ENCODE data around the gene PLCL1.

PLCL1 gene

DNA sequence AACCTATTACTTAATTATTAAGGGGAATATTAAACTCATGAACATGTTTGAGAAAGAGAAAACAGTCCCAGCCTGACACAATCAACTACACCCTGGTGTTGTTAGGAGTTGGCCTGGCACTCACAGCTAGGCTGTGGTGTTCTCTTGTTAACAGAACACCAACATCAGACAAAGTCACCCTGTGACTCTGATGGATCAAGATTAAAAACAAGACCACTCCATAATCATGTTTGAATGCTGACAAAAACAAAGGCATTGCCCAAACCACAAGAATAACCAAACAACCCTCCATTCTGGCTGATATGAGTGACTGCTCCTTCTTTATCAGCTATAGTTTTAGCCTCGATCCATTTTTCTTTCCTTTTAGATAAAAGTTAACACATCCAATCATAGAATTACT is 22.3 kb upstream of the PLCL1 start:
- no peak for DNase-seq (ENCODE audit: low read depth)
- TF ChIP-seq, protein P1, sequence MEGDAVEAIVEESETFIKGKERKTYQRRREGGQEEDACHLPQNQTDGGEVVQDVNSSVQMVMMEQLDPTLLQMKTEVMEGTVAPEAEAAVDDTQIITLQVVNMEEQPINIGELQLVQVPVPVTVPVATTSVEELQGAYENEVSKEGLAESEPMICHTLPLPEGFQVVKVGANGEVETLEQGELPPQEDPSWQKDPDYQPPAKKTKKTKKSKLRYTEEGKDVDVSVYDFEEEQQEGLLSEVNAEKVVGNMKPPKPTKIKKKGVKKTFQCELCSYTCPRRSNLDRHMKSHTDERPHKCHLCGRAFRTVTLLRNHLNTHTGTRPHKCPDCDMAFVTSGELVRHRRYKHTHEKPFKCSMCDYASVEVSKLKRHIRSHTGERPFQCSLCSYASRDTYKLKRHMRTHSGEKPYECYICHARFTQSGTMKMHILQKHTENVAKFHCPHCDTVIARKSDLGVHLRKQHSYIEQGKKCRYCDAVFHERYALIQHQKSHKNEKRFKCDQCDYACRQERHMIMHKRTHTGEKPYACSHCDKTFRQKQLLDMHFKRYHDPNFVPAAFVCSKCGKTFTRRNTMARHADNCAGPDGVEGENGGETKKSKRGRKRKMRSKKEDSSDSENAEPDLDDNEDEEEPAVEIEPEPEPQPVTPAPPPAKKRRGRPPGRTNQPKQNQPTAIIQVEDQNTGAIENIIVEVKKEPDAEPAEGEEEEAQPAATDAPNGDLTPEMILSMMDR (IDR thresholded peaks at IDR 0.05; ENCODE audit: control insufficient read depth, insufficient read depth, low read depth, low read length, missing control alignments) = no peak

DNA sequence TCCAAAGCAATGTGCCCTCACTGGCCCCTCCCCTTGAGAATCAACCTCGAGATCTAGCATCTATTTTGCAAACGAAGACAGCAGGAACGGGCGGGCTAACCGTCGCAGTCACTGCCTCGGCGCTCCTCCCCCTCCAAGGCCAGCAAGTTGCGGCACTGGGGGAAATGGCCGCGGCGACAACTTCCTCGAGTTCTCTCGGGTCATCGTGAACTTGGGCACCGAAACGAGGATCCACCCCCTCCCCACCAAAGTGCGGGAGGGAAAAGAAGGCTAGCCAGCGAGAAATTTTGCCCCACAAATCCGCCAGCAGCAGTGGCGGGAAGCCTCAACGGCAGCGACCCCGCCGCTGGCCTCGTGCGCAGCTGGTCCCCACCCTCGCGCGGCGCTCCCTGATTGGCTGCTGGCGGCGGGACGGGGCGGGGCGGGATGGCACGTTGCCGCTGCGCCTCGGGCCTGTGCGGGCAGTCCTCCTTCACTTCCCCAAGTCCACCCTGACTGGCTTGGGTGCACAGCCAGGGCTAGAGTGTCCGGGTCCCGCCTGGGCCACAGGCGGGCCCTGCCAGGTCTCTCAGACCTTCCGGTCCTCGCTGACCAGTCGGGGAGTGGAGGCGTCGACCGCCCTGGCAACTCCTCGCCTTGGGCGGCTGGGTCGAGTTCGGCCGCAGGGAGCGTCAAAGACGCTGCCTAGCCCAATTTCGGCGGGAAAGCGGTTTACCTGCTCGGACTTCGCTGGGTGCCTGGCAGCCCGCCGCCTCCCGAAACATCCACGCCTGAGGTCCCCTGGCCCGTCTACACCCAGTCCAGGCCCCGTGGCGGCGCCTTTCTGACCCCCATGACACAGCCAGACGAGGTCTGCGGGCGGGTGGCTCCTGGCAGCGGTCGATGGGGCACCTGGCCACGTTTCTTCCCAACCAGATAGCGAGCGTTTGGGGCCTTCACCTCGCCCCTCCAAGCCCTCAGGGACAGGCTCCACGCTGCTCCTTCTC is 19.1 kb upstream of the PLCL1 start, which contains the start of gene BOLL:
Gene BOLL (minus strand): TSS at position 364 of the 986 bp plus-strand sequence. CDS start 3,469 bp downstream, outside the sequence.
- no peak within 1 kb of the TSS for H3K4me3 ChIP-seq (ENCODE audit: control insufficient read depth, low read depth, low read length)

More for the DNA sequence above, 22.3 kb upstream of the PLCL1 start:
- H3K4me3 ChIP-seq (ENCODE audit: control insufficient read depth, low read depth, low read length) = no peak overlapping the region

DNA sequence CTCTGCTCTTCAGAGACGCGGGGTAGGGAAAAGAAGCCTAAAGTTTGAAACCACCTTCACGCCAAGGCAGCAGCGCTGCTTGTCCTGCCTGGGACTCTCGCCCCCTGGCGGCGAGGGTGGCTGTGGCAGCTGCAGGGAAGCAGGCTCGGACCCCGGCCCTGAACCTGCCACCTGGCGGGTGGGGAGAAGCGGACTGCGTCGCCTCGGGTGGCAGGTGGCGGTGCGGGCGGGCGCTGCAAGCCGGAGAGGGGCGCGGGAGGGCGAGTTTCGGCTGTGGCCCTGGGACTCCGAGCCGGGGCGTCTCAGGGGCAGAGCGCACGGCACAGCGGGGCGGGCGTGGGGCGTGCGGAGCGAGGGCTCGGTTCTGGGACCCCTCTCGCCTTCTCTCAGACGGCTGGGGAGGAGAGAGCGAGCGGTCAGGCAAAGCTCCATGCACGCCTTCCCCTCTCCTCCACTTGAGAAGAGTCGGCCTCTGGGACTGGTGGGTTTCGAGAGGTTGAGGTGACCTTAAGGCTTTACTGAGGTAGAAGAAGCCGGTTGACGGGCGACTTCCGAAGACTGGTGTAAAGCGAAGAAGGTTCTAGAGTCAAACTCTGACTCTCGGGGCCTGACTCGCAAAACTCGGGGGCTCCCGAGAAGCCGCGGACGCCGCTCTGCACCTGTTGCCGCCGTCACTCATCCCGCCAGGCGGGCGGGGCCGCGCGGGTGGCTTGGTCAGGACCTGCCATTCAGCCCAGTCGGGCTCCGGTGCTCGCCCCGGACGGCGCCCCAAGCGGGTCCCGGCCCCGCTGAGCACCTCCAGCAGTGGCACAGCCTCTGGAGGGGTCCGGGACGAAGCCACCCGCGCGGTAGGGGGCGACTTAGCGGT is 18.1 kb upstream of the PLCL1 start:
- DNase-seq (ENCODE audit: low read depth) = no peak
- H3K4me3 ChIP-seq (ENCODE audit: control insufficient read depth, low read depth, low read length) = no peak overlapping the region
- TF ChIP-seq, protein P1 (IDR thresholded peaks at IDR 0.05; ENCODE audit: control insufficient read depth, insufficient read depth, low read depth, low read length, missing control alignments) = peak; percentile 24

More for the DNA sequence above, 19.1 kb upstream of the PLCL1 start, which contains the start of gene BOLL:
- TF ChIP-seq, protein P1 (IDR thresholded peaks at IDR 0.05; ENCODE audit: control insufficient read depth, insufficient read depth, low read depth, low read length, missing control alignments) = no peak
- DNase-seq (ENCODE audit: low read depth) = no peak

DNA sequence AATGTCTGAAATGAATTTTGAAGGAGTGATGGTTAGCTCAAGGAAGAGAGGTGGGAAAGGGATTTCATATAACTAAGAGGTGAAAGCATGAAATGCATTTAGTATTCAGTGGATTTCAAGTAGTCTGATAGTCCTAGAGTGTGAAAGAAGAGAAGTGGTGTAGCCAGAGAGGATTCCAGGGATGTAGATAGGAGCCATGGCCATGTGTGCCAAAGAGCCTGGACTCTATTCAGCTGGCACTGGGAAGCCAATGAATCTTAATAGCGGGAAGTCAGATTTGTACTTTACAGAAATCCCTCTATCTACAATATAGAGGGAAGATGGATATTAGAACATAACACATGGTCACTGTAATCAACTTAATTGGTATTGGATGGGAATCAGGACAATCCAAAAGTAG is 10.9 kb upstream of the PLCL1 start:
- H3K4me3 ChIP-seq (ENCODE audit: control insufficient read depth, low read depth, low read length) = no peak overlapping the region
- DNase-seq (ENCODE audit: low read depth) = no peak
- TF ChIP-seq, protein P1 (IDR thresholded peaks at IDR 0.05; ENCODE audit: control insufficient read depth, insufficient read depth, low read depth, low read length, missing control alignments) = no peak

DNA sequence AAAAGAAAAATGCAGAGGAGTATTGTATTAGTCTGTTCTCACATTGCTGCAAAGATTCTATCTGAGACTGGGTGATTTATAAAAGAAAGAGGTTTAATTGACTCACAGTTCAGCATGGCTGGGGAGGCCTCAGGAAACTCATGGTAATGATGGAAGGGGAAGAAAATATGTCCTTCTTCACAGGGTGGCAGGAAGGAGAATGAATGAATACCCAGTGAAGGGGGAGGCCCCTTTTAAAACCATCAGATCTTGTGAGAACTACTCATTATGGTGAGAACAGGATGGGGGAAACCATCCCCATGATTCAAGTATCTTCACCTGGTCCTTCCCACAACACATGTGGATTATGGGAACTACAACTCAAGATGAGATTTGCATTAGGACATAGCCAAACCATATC is 9.1 kb upstream of the PLCL1 start:
- TF ChIP-seq, protein P1 (IDR thresholded peaks at IDR 0.05; ENCODE audit: control insufficient read depth, insufficient read depth, low read depth, low read length, missing control alignments) = no peak
- DNase-seq (ENCODE audit: low read depth) = no peak
- H3K4me3 ChIP-seq (ENCODE audit: control insufficient read depth, low read depth, low read length) = no peak overlapping the region

DNA sequence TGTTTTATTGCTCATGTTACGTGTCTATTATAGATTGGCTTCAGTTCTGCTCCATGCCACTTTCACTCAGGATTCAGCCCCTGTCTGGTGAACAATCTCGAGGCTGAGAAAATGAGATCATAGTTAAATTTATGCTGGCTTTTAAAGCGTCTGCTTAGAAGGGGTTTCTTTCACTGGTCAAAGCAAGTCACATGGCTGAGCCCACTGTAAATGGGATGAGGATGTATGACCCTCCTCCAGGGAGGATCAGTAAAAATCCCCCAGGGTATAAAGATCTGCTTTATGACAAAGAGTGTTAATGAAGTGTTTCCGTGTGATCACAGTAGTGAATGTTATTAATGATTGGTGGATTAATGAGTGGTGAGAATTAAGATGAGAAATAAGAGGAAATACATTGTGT is 6.2 kb upstream of the PLCL1 start:
- DNase-seq (ENCODE audit: low read depth) = no peak
- no peak overlapping the region for H3K4me3 ChIP-seq (ENCODE audit: control insufficient read depth, low read depth, low read length)
- TF ChIP-seq, protein P1 (IDR thresholded peaks at IDR 0.05; ENCODE audit: control insufficient read depth, insufficient read depth, low read depth, low read length, missing control alignments) = no peak

Measured in AG09309 (cell line).